Activated naive CD4-positive, alpha-beta T cell treated with anti-CD3 and anti-CD28 coated beads, Interleukin-2, amount 50 U/mL, for 16 hours (primary cell): ENCODE results near the gene NEO1.

Experiments used
- DNase-seq: peaks from one replicate; pipeline ENCODE4 v3.0.0-alpha.2; 2020

NEO1 gene

DNA sequence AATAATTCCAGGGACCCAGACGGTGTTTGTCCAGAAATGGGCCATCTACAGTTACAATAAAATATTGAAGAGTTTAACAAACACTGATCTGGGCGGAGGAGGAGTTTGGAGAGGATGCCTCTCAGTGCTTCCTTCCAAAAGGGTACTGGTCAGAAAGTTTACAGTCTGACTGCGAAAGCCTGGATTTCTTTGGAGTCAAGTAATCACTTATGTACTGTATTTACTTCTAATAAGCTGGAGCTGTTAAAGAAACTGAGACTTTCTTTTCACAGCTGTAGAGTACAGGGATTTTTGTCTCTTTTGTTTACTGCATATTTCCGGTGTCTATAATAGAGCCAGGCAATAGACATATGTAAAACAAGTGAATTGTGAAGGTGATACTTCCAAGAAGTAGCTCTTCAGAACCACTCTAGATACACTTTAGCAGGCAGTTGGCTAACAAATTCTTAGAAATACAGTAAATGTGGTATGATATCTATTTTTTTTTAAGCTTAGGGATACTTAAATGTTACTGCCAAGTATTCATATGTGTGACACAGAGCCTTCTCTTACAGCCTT, 22.1 kb upstream of the NEO1 start:
- DNase-seq, result no peak

DNA sequence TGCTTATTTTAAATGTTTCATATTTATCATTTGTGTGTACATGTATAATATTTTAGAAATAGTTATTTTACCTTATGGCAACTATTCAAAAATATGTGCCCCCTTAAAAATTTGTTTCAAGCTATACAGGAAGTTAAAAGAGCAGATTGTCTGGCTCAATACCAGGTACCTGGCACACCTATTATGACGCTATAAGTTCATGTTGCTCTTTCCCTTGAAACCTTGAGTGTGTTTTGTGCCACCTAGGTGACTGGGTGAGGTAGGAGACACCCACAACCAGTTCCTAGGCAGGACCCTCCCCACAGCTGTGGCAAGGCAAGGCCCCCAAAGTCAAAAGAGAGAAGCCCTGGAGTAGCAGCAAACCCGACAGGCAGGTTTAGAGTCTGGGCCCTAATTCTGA, 20.6 kb upstream of the NEO1 start:
- DNase-seq, result no peak

DNA sequence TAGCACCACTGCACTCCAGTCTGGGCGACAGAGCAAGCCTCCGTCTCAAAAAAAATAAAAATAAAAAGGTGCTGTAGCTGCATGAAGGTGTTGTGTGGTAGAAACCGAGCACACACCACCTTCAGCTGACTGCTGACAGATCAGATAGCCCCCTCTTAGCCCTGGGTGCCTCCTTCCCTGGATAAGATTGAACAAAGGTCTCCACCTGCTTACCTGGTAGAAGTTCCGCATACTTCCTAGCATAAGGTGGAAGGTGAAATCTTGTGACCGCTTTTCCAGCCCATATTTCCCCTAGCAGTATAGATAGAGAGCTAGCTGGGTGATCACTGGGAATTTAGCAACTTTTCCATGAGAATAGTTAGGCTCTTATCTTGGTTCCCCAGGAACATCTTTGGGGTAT, 18.7 kb upstream of the NEO1 start:
- no peak for DNase-seq

DNA sequence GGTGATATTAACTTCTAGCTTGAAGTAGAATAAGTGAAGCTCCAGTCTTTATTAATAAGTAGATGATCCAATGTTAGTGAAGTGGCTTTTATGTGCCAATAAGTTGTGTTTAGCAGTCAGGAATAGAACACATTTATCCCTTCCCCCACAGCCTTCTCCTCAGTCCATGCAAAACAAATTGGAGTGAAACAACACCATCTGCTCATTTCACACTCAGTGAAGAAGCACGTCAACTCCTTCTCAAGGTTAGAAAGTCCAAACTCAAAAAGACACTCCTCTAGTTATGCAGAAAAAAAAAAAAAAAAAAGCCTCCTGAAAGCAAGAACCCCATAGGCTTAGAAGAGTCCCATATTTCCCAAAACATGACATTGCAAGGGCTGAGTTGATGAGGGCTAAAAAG, 18.0 kb upstream of the NEO1 start:
- no peak for DNase-seq

DNA sequence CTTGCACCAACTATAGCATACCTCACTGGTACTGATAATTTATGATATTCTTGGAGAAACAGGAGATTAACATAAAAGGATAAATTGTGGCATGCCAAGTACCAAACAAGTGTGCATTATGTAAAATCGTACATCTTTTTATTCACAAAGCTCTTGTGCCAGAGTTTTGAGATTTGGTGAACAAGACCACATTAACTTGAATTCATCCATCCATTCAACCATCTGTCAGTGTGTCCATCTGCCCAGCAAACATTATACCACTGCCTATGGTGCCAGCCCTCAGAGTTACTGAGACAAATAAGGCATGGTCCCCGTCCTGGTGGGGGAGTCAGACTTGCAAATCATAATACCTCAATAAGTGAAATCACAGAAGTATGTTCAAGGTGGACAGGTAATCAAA, 17.0 kb upstream of the NEO1 start:
- DNase-seq, result no peak

DNA sequence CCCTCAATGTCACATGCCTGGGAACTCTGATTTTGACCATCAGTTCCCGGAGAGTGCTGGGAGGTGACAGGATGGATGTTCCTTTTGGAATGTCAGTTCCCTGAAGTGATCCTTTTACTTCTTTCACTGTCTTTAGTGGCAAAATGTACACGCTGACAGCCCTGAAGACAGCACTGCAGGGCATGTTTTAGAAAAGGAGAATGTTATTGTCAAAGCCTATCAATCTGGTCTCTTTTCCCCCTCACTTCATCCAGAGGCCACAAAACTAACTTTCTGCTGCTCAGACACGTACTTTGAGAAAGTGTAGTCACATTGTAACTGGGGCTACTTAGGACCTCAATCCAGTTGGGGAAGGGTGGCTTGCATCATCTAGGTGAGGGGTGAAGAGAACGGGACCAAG, 14.0 kb upstream of the NEO1 start:
- no peak for DNase-seq

DNA sequence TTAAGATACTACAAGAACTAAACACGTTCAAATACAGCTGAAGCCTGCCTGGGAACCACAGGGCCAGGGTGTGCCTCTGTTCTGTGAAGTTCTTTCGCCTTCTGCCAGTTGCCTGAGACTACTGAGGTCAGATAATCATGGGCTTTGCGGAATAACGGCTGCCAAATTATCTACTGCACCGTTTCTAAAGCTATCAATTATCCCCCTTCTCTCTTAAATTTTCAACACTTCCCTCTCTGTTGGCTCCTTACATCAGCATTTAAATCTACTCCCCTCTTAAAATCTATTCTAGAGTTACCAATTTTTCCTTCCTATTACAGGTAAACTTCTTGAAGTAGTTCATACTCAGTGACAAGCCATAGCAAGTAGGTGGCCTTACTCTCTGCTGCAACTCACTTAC, 6.2 kb upstream of the NEO1 start:
- no peak for DNase-seq

DNA sequence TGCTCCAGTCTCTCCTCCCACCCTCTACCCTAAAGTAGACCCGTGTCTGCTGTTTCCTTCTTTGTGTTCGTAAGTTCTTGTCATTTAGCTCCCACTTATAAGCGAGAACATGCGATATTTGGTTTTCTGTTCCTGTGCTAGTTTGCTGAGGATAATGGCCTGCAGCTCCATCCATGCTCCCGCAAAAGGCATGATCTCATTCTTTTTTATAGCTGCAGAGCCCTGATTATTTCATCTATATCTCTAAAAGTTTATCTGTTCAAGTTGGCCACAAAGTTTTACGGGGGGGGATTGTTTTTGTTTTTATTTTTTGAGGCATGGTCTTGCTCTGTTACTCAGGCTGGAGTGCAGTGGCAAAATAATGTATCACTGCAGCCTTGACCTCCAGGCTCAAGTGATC, 4.4 kb upstream of the NEO1 start:
- DNase-seq, result no peak

DNA sequence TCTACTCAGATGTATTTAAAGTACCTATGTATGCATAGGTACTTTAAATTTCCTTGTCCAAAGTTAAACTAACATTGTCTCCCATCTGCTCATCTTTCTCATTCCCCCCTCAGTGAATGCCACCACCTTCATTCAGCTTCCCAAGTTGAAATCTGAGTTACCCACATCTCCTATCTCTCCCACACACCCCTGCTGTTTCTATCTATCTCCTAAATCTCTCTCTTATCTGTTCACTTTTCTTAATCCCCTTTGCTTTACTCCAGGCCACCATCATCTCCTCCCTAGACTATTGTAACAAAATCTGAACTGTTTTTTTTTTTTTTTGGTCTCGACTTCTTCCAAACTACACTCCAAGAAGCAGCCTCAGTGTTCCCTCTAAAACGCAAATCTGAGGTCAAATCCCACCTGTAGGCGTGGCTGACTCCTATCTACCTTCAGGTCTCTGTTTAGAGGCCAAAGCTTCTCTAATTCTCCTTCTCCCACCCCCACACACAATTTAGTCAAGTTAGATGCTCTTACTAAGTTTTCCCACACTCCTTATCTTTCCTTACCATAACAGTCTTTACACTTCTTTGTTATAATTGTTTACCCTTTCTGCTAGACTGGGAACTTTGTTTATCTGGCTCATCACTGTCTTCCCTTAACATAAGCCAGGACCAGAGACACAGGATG, 3.5 kb upstream of the NEO1 start:
- no peak for DNase-seq

DNA sequence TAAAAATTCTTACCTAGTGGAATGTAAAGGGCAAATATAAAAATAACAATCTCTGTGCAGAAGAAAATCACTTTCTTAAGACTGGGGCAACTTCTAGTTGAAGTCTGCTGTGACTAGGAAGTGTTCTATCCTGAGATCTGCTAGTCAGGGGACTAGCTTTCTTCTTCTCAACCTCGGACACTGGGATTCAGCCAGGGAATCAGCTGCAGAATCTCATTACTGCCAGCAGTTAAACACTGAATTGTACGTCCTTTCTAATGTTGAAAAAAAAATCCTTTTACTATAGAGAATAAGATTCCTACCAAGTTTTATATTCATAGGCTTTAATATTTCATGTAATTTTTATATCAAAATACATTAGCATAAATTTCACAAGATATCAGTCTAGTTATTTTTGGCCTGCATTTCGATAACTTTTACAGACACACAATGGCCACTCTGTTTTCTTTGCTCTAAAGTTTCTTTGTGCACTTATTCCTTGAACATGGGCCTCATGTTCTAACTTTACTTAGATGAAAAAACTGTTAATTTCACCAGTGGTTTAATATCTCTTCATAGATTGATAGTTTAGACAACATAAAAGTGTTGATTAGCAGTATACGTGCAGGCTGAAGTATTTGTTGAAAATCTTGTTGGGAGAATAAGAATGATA, 2.6 kb upstream of the NEO1 start:
- DNase-seq, result no peak

DNA sequence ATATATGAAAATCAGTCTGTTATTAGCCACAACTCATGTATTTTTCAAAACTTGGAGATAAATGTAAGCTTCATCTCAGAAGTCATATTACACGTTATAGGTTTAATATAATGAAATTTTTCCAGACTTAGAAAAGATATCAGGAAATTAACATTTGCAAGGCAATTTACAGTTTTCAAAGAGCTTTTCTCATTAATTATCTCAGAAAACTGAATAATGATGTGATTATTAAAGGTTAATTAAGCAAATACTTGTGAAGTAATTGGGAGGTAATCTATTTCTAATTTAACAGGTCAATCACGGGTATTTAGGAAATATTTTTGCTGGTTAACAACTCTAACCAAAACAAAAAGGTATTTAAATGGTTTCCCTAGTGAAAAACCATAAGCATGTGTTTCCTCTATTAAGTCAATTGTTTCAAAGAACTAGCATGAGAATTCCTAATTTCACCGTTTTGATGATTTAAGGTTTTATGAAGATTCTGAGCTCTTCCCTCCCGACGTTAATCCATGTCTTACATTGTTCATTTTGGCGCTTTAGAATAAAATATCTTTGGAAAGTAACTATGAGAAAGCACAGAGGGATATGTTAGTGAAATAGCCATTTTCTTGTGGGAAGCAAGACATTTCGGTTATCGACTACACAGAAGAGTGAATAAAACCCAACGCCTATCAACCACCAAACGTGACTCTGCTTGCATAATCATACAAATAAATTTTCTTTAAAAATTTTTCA, 1.5 kb upstream of the NEO1 start:
- no peak for DNase-seq

DNA sequence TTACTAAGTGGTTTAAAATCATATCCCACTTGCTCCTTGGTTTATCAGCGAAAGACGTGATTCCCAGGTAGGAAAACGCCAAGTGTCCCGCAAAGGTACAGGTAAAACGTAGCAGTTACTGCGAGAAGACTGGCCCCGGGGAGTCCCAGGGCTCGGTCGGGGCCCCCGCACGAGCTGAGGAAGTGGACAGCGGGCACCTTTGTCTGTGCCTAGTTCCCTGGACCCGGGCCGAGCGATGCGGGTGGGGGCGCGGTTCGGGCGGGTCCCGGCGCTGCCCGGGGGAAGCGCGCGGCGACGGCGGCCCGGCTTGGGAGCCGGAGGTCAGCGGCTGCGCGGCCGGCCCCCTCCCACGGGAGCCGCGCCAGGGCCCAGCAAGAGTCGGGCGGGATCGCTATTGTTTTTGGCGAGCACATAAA, 864 bp upstream of the NEO1 start:
- DNase-seq, result no peak

DNA sequence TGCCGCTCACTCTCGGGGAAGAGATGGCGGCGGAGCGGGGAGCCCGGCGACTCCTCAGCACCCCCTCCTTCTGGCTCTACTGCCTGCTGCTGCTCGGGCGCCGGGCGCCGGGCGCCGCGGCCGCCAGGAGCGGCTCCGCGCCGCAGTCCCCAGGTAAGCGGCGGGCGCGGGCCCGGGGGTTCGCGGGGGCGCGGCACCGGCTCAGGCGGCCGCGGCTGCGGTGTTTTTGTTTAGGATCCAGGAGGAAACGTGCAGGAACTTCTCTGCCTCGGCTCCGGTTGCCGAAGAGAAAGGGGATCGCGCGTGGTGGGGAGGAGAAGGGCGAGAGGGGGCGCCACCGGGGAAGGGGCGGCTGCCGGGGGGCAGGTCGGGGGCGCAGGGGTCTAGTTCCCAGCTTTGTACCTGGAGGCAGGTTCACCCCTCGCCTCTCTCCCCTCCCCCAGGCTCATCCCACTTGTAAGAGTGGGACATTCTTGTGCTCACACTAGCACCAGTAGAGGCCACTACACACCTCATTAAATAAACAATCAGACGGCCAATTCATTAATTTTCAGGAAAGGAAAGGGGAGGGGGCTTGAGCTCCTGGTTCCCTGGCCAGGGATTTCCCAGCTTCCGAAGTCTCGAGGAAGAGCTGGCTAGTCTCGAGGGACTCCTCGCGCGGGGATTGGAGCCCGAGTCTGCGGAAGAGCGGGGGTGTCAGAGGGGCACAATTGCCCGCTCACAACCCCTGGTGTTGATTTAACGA, 562 bp downstream of the NEO1 start:
- peak; percentile 21 for DNase-seq

DNA sequence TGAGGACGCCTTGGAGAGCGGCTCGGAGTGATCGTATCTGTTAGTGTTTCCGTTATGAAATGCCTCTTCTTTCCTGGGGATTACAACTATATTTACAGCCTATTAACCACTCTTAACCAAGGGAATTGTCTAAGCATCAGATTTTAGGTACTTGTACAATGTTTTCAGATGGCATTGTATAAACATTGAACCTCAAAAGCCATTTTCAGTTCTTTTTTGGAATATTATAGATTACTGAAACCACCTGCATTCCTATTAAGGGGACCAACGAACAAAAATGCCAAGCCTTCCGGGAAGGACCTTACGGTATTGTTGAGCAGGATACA, 1.1 kb downstream of the NEO1 start:
- DNase-seq, result no peak

DNA sequence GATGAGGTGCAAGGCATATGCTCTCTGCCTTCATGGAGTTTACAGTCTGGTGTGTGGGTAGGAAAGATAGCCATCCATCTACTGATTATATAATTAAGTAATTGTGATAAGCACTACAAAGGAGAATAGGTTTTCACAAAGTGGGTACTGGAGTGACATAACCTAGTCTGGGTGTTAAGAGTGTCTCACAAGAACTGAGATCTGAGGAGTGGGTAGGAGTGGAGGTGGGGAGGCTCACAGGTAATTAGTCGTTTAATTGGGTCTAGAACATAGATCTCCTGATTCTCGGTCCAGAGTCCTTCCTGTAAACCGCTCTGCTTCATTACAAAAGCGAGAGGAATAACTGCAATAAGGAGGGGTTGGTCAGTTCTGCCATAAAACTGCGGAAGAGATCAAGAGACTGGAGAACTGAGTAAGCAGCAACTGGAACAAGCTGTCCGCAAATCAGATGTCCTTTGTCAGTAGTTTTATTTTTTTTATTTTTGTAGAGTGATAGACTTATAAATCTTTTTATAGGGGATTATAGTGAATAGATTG, 2.2 kb downstream of the NEO1 start:
- DNase-seq, result no peak

DNA sequence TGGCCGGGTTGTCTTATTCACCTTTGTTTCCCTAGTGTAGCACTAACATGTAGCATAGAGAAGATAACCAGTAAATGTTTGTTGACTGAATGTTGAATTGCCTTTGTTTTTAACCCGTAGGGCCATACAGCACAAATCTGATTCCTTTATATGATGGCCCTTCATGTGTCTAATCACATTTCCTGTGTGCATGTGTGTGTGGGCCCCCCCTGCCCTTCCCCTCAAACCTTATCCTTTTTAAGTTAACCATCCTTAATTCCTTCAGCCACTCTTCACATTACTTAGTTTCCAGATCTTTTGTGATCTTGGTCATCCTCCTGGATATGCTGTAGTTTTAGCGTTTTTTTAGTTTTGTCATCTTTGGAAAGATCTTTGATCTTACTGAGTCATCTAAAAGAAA, 4.2 kb downstream of the NEO1 start:
- DNase-seq, result no peak

DNA sequence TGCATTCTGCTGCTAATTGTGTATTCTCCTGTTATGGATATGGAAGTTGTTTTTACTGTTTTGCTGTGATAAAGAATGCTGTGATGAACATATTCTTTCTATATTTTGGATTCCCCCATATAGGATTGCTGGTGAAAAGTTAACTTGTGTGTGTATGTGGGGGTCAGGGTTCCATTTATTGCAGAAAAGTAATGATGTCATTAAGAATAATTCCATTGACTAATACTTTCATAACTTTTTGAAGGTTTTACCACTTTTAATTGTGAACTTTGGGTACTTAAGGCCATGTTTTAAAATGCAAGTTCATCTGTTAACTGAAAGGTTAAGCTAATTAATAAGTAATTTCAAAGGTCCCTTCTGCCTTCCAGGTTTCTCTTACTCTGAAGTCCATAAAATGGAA, 6.2 kb downstream of the NEO1 start:
- DNase-seq, result no peak

DNA sequence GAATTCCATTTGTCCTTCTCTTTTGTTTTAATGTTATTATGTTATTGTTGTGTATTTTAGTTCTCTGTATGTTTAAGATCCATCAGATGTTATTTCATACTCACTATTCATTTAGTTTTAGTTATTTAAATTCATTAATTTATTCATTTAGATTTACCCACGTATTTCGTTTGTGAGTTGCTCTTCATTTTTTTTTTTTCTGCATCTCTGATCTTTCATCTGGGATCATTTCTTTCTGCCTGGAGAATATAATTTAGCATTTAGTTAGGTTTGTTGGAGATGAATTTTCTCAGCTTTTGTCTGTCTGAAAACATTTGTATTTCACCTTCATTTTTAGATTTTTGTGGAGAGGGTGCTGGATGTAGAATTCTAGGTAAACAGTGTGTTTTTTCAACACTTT, 12.9 kb downstream of the NEO1 start:
- DNase-seq, result no peak

DNA sequence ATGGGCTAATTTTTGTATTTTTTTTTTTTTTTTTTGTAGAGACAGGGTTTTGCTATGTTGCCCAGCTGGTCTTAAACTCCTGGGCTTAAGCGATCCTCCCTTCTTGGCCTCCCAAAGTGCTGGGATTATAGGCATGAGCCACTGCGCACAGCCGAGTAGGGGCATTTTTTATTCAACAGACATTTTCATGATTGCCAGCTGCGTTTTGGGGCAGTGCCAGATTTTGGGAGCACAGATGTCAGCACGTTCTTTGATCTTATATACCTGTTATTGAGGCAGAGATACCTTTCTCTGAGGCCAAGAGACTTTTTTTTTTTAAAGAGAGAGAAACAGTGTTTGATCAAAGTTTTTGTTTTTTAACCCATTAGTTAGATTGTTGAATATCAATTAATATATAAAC, 16.8 kb downstream of the NEO1 start:
- no peak for DNase-seq

DNA sequence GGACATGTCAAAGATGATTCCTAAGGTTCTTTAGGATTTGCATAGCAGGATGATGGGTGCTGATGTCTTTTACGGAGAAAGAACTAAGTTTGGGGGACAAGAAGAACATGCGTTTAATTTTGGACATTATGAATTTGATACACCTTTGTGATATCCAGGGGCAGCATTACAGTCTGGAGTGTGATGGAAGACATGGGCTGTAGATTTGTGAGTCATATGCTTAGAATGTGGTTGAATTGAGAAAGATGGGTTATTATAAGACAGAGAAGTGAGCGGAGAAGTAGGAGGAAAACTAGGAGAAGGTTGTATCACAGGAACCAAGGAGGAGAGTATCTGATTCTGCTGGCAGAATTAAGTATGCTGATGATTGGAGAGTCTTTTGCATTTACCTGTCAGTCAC, 20.6 kb downstream of the NEO1 start:
- no peak for DNase-seq

DNA sequence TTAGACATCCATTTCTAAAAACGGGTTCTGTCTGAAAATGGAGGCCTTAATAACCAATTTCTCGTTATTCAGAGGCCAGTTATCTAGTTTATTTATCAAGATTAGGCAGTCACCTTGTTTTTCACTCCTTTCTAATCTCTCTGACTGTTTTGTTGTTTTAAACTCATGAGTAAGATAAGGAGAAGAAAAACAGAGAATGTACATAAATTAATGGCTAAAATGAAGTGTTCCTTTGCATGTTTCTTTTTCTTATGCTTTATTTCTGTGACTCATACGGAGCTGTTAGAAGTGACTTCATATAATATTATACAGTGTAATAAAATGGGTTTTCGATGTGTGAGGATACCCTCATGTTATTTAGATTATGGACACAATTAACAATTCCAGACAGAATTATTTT, 22.0 kb downstream of the NEO1 start:
- no peak for DNase-seq

DNA sequence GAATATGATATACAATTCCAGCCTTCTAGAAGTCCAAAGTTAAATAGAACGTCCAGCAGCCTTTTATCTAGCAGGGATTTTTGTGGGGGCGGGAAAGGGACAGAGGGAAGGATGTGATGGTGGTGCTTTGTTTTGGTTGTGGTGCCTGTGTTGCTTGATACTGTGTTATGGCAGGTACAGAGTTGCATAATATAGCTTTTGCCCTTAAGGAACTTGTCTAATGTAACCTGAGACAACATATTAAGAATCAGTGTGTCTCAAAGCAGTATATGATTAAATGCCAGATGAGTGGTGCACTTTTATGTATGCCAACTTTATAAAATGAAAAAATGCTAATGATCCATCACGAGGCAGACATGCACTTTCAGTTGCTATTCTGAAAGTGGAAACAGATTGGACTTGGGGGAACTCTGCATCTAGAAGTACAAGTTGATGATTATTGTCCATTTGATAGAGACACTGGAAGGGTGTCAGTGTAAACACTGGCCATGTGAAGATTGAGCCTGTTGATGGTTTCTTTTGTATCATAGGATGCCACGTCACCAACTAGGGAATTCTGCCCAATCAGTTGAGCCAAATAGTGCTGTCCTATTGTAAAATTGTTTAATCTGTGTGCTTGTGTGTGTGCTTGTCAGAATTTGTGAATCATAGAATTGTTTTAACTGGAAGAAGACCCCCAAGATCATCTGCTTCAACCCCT, 23.0 kb downstream of the NEO1 start:
- DNase-seq, result no peak

DNA sequence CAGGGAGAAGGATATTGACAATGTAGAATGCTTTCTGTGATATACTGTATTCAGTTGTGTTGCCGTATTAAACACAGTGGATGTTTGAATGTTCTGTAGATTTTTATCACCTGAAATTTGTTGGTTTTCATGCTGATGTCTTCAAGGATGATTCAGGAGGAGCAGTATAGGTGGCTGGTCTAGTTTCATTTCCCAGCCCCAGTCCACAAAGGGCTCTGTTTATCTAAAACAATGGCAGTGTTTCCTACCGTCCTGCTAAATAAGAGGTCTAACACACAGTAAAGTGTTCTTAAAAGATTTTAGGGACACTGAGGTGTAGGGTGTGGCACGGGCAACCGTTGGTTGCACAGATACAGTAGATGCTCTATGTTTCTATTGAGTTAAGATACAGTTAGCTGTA, 26.0 kb downstream of the NEO1 start:
- no peak for DNase-seq
